ENCODE data around the gene XPO5.
"Not testable (repeated sequence)": the region's sequence is repeated elsewhere in the genome, so short reads cannot be mapped to it uniquely, and the experiment has no call there.

The XPO5 gene

DNA sequence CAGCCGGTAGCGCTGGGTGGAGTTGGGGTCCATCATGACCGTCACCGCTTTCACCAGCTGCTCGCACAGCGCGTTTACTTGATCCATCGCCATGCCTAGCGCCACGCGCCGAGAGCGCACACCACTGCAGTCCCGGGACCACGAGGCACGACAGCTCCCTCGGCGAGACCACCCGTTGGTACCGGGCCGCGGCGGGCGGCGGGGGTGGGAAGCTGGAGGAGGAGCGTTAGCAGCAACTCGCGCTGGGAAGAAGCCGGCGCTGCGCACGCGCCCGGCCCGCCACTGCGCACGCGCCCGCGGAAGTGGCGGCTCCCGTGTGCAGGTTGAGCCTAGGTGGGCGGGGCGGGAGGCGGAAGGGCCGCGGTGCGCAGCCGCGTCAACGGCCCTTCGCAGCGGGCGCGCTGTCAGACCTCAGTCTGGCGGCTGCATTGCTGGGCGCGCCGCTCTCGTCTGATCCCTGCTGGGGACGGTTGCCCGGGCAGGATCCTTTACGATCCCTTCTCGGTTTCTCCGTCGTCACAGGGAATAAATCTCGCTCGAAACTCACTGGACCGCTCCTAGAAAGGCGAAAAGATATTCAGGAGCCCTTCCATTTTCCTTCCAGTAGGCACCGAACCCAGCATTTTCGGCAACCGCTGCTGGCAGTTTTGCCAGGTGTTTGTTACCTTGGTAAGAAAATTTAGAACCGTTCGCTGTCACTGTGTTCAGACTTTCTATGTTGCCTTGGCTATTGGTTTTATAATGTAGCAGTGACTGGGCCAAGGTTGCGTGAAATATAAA, at the start of gene XPO5, which contains the start of gene POLH:
TSS of gene XPO5 (minus strand) at position 267 of the 780 bp plus-strand sequence. CDS start at position 93, 174 bp downstream.
TSS of gene POLH (plus strand) at position 414 of the 780 bp plus-strand sequence. CDS start 6,135 bp downstream, outside the sequence.
- peak; percentile 84 to 94 for DNase-seq

DNA sequence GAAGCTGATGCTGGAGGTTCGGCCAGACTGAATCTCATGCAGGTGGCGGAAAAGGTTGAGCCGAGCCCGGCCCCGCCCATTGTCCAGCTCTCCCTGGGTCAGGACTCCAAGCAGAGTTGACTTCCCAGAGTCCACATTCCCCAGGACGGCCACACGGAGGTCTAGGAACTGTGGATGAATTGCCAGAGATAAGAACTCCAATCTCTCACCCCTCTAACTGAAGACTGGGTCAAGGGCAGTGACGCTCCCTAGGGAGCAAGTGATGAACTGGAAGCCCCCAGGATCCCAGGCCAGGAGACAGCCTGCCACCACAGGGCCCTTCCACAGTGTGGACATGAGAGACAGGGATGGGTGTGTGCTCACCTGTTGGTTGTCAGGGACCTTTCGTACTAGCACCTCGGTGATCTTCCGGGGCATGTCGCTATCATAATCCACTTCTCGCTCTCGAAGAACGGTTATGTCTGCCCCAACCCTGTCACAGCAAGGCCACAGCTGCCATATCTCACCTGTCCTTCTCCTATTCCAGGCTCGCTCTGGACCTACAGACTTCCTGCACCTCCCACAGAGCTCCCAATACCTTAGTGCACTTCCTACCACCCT, 49.7 kb upstream of the XPO5 start:
- DNase-seq: no peak

DNA sequence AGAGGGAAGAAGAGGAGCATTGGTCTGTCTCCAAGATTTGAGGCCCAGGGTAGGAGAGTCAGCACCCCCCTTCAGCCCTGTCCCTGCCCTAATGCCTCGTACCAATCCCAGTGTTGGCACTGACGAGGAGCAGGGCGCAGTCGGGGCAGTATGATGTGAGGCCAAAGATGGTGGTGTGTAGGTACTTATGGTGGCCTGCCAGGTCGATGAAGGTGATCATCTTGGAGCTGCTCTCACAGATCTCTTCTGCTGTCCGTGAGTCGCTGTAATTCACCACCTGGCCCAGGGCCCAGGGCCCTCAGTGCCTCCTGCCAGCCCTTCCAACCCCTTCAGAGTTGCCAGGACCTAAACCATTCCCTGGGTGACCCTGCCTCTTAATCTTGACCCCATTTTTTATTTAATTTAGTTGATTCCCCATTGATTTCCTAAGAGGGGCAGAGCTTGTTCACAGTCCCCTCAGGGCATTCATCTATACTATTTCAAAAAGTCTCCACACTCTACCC, 49.0 kb upstream of the XPO5 start:
- DNase-seq: no peak

DNA sequence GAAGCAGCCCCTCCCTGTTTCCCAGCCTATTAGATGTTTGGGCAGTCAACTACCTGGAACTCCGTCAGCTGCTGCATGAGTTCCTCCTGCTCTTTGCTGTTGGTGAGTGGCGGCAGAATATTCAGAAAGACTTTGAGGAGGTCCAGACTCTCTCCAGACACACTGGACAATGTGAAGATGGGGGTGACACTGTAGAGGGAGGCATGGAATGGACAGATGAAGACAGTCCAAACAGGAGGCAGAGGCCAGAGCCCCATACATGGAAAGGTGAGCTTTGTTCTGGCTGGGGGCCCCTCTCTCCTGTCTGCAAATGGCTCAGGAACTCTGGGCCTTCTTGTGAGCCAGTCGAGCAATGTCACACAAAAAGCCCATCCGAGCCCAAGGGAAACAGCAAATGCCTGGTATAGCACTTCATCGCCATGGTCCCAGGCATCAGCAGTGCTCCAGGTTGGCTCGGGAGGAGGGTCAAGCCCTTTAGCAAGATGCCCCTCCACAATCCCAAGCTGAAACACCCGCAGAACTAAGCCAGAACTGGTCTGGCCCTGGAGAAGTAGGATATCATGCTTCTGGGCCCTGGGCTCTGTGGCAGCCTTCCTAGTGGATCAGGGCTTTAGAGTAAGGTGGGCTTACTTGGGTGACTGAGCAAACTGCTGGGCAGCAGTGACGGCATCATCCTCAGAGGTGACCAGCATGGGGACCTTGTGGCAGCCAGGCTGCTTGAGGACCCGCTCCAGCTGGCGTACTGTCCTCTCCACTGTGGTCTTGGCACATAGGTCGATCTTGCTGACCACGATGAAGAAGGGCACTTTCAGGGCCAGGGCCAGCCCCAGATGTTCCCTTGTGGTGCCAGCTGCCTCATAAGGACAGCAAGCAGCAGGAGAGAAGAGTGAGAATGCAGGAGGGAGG, 48.3 kb upstream of the XPO5 start:
- no peak for DNase-seq

DNA sequence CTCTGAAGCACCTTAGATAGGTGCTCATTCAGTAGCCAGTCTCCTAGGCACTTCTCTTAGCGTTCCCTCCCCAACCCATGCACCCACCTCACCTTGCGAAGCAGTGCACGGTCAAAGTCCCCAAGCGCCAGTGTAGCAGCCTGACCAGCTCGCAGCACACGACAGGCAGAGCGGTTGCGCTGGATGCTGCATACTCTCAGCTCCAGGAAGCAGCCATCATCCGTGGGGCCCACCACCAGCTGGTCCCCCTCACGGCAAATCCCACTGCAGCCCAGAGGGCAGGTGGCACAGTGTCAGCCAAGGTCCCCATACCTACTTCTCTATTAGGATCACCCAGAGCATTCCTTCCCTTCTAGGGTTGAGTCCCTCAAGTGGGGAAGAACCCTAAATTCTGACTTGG, 46.7 kb upstream of the XPO5 start:
- no peak for DNase-seq

DNA sequence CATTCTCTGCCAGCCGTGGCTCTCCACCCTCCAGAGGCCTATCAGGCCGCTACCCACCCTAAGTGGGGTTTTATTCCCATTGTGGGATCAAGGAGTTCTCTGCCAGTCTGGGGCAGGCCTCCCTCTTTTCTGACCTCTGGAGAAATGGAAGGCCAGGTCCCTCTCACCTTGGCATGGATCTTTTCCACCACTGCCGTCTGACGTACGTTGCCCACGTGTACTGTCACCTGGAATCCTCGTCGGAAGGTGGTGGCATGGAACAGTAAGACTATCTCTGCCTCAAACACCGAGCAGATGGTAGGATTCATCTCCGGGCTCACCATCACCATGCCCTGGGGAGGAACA, 46.0 kb upstream of the XPO5 start:
- DNase-seq: no peak

DNA sequence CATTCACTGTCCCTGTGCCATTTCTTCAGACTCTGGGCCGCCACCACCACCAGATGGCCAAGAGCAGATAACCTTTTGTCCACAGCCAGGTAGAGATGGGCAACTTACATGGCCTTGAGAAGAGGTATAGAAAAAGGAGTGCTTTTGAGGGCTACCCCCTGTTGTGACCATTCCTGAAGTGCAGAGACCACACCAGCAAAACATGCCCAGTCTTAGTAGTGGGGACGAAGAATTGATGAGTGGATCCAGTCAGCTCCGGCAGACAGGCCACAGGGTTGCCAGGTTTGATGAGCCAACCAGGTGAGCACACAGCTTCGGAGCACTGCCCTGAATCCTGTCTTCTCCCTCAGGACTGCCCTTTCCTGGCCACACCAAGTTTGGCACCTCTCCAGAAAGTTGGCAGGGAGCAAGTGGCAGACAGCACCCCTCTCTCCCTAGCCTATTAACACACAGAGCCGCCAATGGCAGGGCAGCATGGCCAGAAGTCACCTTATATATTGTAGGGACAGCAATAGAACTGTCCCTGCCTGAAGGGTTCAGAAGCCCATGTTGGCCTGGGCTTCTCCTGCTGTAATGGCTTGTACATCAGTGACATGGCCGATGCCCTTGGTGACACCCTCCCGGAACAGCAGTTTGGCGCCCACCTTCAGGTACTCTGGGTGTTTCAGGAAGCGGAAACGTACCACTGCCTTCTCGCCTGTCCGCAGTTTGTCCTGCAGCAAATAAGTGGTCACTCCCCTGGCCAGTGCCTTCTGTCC, 45.4 kb upstream of the XPO5 start:
- DNase-seq: no peak

DNA sequence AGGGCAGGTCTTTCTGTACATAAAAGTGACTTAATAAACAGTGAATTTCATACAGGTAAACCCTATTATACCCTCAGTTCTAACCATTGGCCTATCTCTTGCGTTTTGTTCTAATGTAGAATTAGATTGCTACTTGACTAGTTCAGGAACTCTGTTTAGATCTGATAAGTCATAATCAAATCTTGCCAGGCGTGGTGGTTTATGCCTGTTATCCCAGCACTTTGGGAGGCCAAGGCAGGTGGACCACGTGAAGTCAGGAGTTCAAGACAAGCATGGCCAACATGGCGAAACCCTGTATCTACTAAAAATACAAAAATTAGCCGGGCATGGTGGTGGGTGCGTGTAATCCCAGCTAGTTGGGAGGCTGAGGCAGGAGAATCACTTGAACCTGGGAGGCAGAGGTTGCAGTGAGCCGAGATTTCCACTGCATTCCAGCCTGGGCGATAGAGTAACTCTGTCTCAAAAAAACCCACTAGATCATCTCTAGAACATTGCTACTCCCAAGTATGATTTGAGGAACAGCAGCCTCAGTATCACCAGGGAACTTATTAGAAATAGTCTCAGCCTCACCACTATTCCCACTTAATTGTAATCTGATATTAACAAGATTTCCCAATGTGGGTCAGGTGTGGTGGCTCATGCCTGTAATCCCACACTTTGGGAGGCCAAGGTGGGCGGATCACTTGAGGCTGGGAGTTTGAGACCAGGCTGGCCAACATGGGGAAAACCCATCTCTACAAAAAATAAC, 41.1 kb upstream of the XPO5 start:
- DNase-seq: no peak

DNA sequence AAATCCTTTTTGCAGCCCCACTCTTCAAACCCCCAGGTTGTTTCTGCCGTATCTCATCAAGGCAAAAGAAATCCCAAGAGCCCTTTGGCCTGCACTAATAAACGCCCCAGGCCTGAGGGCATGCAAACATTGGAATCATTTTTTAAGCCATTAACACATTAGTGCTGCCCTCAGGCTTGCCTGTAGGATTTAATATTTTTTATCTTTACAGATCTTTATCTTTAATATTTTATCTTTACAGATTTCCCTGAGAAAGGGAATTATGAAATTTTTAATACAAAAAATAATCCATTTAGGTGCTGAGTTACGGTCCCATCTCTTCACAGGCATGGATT, 38.5 kb upstream of the XPO5 start:
- DNase-seq: no peak

DNA sequence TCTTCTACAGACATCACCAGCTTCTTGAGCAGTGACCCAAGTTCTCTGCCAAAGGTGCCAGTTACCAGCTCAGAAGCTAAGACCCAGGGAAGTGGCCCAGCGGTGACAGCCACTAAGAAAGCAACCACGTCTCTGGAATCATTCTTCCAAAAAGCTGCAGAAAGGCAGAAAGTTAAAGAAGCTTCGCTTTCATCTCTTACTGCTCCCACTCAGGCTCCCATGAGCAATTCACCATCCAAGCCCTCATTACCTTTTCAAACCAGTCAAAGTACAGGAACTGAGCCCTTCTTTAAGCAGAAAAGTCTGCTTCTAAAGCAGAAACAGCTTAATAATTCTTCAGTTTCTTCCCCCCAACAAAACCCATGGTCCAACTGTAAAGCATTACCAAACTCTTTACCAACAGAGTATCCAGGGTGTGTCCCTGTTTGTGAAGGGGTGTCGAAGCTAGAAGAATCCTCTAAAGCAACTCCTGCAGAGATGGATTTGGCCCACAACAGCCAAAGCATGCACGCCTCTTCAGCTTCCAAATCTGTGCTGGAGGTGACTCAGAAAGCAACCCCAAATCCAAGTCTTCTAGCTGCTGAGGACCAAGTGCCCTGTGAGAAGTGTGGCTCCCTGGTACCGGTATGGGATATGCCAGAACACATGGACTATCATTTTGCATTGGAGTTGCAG, 38.0 kb upstream of the XPO5 start:
- DNase-seq: no peak

DNA sequence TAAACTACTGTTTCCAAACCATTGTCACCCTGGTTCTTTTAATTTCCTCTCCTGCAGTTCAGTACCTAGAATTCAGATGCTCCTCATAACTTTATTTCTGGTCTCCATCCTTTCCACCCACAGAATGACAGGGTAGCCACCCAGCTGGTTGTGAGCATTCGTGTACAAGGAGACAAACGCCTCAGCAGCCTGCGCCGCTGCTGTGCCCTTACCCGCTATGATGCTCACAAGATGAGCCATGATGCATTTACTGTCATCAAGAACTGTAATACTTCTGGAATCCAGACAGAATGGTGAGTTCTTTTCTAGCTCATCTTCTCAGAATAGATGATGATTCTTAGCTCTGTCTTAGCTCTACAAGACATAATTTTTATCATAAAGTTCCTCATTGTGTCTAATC, 34.6 kb upstream of the XPO5 start:
- DNase-seq: no peak

DNA sequence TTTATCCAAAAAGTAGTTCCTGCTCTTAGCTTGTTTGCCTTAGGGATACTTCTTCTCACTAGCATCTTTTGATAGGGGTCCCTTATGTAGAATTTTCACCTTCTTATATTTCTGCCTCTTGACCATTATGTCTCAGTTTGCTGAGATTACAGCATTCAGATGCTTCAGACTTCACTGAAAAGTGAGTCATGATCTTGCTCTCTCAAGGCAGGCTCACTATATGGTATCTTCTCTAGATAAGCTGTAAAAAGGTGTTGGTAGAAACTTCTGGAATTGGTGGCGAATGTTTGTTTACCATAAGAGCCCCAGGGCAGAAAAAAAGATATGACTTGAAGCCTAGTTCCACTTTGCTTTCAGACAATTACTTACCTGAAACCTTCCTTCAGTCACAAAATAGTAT, 33.6 kb upstream of the XPO5 start:
- DNase-seq: no peak

DNA sequence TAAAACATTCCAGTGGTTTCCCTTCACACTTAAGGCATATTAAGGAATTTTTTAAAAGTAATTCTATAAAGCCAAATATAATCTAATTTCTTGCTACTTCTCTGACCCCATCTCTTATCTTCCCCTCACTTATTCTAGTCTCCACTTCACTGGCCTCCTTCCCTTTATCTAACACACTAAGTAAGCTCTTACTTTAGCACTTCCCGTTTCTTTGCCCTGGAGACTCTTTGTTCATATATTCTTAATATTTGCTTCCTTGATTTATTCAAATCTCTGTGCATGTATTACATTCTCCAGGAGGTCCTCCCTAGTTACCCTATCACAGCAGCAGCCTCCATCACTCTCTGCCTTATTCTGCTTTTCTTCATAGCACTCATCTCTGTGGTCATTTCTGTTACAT, 33.0 kb upstream of the XPO5 start:
- DNase-seq: no peak

DNA sequence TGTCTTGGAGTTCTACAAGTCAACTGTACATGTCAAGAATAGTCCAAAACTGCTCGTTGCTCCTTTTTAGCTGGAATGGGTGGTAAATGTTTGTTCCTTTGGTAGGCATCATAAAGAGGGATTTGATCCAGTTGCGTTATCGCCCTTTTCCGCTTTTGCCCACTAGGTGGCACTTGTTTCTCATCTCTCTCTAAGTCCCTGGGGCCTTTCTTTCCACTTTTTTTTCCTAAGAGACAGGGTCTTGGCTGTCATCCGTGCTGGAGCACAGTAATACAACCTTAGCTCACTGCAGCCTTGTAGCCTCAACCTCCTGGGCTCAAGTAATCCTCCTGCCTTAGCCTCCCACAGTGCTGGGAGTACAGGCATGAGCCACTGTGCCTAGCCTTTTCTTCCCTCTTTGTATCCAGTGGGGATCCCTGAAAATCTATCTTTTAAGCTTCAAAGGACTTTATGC, 32.5 kb upstream of the XPO5 start:
- peak; percentile 71 to 83 for DNase-seq

DNA sequence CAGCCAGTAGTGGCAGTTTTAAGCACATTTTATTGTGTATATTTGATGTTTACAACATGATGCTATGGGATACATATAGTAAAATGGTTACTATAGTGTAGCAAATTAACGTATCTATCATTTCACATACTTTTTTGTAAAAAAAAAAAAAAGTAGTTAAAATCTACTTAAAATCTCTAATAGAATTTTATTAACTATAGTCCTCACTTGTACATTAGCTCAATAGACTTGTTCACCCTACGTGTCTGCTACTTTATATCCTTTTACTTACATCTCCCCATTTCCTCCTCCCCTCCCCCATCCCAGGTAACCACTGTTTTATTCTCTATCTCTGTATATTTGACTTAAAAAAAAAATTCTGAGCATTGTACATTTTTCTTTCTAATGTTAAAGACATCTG, 30.2 kb upstream of the XPO5 start:
- no peak for DNase-seq

DNA sequence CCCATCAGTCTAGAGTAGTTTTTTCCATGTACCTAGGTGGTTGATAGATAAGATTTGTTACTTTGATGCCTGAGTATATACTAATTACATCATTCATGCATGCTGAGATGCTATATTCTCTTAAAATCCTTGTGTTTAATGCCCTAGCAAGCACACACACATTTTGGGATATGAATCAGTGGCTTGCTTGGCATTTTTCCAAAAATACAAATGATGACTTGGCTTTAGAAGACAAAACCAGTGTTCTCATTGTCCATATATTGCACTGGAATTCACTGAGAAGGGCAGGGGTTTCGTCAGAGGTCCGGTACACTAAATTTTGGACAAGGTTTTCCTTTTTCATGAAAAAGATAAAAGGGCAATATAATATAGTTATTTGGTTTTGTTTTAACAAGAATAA, 28.3 kb upstream of the XPO5 start:
- DNase-seq: peak in 1 of 2 experiments; percentile 50

DNA sequence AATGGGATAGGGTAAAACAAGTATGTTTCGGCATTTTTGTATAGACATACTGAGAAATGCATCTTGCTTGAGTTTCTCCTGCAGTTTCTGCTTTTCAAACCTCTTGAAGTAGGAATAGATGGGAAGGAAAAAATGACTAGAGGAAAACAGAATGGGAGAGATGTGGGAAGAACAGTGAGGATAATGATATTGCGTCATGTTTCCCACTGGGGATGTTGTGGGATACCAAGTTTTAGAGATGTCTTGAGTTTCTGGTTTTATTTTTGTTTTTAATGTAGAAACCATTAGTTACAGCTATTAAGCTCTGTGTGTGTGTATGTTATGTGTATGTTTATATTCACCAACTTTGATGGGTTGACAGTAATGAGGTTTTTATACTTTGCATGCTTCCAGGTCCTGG, 24.8 kb upstream of the XPO5 start:
- DNase-seq: no peak

DNA sequence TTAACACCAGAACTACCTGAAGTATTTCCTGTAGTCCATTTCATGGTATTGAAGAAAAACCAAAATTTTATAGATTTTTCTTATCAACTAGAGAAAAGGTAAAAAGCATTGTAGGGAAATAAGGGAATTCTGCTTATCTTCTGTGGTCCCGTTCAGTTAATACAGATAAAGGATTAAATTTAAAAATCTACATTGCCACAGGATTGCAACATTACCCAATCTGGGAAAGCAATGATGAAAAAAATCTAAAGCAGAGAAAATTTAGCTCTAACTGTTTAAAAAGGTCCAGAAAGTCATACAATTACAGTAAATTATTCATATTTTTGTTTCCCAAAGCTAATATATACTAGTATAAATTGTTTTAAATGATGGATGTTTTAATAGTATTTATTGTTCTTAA, 18.1 kb upstream of the XPO5 start:
- no peak for DNase-seq

DNA sequence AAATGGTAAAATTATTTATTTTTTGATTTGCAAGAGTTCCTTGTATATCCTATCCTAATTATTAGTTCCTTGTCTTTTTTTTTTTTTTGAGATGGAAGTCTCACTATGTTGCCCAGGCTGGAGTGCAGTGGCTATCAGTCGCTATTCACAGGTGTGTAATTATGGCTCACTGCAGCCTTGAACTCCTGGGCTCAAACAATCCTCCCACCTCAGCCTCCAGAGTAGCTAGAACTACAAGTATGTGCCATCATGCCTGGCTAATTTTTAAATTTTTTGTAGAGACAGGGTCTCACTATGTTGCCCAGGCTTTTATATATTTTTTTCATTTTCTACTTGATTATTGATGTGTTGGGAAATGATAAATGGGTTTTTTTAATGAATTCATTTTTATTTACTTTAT, 13.7 kb upstream of the XPO5 start:
- not testable (repeated sequence) for DNase-seq

DNA sequence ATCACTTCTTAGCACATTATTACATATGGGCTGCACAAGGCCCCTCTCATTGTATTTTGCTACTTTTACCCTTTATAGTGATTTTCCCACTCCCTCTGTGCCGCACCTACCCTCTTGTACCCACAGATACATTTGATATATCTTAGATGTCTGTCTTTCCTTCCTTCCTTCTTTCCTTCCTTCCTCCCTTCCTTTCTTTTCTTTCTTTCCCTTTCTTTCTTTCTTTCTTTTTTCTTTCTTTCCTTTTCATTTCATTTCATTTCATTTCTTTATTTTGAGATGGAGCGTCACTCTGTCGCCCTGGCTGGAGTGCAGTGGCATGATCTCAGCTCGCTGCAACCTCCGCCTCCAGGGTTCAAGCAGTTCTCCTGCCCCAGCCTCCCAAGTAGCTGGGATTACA, 12.4 kb upstream of the XPO5 start:
- no peak for DNase-seq

DNA sequence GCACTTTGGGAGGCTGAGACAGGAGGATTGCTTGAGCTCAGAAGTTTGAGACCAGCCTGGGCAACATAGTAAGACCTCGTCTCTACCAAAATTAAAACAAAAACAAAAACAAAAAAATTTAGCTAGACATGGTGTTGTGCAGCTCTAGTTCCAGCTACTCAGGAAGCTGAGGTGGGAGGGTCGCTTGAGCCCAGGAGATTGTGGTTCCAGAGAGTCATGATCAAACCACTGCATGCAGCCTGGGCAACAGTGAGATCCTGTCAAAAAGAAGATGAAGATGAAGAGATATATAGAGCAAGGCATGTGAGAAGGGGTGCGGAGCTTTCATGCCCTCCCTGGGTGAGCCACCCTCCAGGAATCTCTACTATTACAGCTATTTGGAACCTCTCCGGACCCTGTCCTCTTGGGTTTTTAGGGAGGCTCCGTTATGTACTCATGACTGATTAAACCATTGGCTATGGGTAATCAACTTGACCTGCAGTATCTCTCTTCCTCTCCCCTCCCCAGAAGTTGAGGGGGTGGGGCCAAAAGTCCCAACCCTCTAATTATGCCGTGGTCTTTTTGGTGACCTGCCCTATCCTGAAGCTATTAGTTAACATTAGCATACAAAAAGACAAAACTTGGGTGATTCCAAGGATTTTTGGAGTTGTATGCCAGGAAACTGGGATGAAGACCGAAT, 9.2 kb upstream of the XPO5 start:
- no peak for DNase-seq
